ENCODE data around the gene AP5M1. TPM values are rescaled to one million over a fixed set of nuclear protein-coding genes. Genes with fewer than 3 reads are reported as not detected.

The AP5M1 gene
- total and polyA plus RNA-seq, 2 of the 4 experiments (the other 2 are of a cell fraction), result 16.1 to 28.3 TPM

DNA sequence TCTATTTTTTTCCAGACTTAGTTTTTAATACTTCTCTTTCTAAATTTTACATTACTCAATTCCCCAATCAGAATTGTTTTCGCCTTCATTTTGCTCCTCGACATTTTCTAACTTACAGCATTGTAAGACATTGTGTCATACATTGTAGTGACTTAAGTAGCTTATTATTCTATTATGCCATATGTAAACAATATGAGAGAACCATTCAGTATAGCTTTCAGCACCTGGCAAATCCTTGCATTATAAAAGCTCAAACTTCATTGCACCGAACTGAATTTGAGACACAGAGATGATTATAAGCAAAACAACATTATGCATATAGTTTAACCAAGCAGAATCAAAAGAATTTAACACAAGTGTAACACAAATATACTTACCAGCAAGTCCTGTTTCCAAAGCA is 46.8 kb upstream of the AP5M1 start:
- no peak overlapping the region for H4K91ac ChIP-seq (ENCODE audit: insufficient read depth, low read depth, low read length)
- peaks cover 10% of the 10 kb centered on the region for H3K36me3 ChIP-seq (ENCODE audit: control insufficient read depth, insufficient read depth, low read length)
- no peak overlapping the region for H2AK9ac ChIP-seq (replicated peaks; ENCODE audit: low read depth, low read length, poor library complexity)
- H3K79me1 ChIP-seq (ENCODE audit: low read depth in 1 of 2, low read length in 2 of 2), result peaks cover 9 to 10% of the 10 kb centered on the region in 2 experiments; a peak in 3 of 4 replicates
- no peak overlapping the region for H4K8ac ChIP-seq (ENCODE audit: low read depth in 2 of 2, low read length in 2 of 2)
- DNase-seq (no peak), ATAC-seq (ENCODE audit: low read depth) (no peak)
- H2BK120ac ChIP-seq (ENCODE audit: low read depth, low read length), result no peak overlapping the region
- H3K18ac ChIP-seq (ENCODE audit: low read depth, low read length), result no peak overlapping the region
- no peak overlapping the region for H2BK5ac ChIP-seq (ENCODE audit: low read depth, low read length, poor library complexity, severe bottlenecking)
- H3K9me3 ChIP-seq (ENCODE audit: control insufficient read depth, insufficient read depth, low read length), result no peaks in the 10 kb centered on the region
- no peak overlapping the region for H2AK5ac ChIP-seq (ENCODE audit: low read depth, low read length)
- intact Hi-C loops (cut with micrococcal nuclease) (no loop called here), dilution Hi-C loops (cut with HindIII; ENCODE audit: low sequenced_read_pairs, unreplicated experiment) (no loop called here), in situ Hi-C loops (cut with MboI; ENCODE audit: low sequenced_read_pairs) (no loop called here)
- no peak overlapping the region for H2AFZ ChIP-seq (replicated peaks; ENCODE audit: low read length, poor library complexity)
- H2BK20ac ChIP-seq (ENCODE audit: low read depth, low read length), result no peak overlapping the region
- CTCF ChIA-PET, result interaction anchor here (0.7 kb wide), 1 partner anchor 306 kb away, joined by 3 read pairs; no protein-coding TSS in a partner anchor
- H2BK15ac ChIP-seq (ENCODE audit: low read depth, low read length), result no peak overlapping the region
- no peaks in the 10 kb centered on the region for H4K20me1 ChIP-seq (ENCODE audit: insufficient read depth, low read length)
- no peak overlapping the region for H3K56ac ChIP-seq (ENCODE audit: extremely low read depth, insufficient read depth, low read length)
- no peak for TF ChIP-seq CHD1 (IDR thresholded peaks at IDR 0.05; ENCODE audit: low read depth, low read length)
- no peak for TF ChIP-seq BHLHE40 (IDR thresholded peaks at IDR 0.05; ENCODE audit: low read depth, low read length)
- no peak for TF ChIP-seq RFX5 (IDR thresholded peaks at IDR 0.05; ENCODE audit: low read depth, low read length)
- no peak for TF ChIP-seq CEBPB (IDR thresholded peaks at IDR 0.05; ENCODE audit: low read depth, low read length)
- TF ChIP-seq RAD21 (IDR thresholded peaks at IDR 0.05; ENCODE audit: low read length), result no peak
- TF ChIP-seq FOS (IDR thresholded peaks at IDR 0.05; ENCODE audit: low read depth, low read length), result no peak
- no peak for TF ChIP-seq MXI1 (IDR thresholded peaks at IDR 0.05; ENCODE audit: borderline replicate concordance, low read depth, low read length)
- TF ChIP-seq, protein P1, sequence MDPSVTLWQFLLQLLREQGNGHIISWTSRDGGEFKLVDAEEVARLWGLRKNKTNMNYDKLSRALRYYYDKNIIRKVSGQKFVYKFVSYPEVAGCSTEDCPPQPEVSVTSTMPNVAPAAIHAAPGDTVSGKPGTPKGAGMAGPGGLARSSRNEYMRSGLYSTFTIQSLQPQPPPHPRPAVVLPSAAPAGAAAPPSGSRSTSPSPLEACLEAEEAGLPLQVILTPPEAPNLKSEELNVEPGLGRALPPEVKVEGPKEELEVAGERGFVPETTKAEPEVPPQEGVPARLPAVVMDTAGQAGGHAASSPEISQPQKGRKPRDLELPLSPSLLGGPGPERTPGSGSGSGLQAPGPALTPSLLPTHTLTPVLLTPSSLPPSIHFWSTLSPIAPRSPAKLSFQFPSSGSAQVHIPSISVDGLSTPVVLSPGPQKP (IDR thresholded peaks at IDR 0.05; ENCODE audit: borderline replicate concordance, low read depth, low read length), result no peak
- no peak for TF ChIP-seq NFE2L2 (IDR thresholded peaks at IDR 0.05; ENCODE audit: low read depth, low read length)
- no peak for TF ChIP-seq SMC3 (IDR thresholded peaks at IDR 0.05; ENCODE audit: low read depth, low read length)
- no peak for TF ChIP-seq MAFK (IDR thresholded peaks at IDR 0.05; ENCODE audit: low read depth, low read length)
- no peak for TF ChIP-seq POLR2A (IDR thresholded peaks at IDR 0.05; ENCODE audit: low read depth, low read length)
- TF ChIP-seq RCOR1 (IDR thresholded peaks at IDR 0.05; ENCODE audit: insufficient replicate concordance, low read length), result no peak
- no peak for TF ChIP-seq MAZ (IDR thresholded peaks at IDR 0.05; ENCODE audit: borderline replicate concordance, low read depth, low read length)
- TF ChIP-seq, protein P2, sequence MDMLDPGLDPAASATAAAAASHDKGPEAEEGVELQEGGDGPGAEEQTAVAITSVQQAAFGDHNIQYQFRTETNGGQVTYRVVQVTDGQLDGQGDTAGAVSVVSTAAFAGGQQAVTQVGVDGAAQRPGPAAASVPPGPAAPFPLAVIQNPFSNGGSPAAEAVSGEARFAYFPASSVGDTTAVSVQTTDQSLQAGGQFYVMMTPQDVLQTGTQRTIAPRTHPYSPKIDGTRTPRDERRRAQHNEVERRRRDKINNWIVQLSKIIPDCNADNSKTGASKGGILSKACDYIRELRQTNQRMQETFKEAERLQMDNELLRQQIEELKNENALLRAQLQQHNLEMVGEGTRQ (IDR thresholded peaks at IDR 0.05; ENCODE audit: low read depth, low read length), result no peak
- no peak overlapping the region for H3K14ac ChIP-seq (replicated peaks; ENCODE audit: low read depth, low read length)
- H4K5ac ChIP-seq (ENCODE audit: low read depth, low read length), result no peak overlapping the region
- no peak overlapping the region for H3K4ac ChIP-seq (ENCODE audit: low read depth, low read length)
- H3K4me1 ChIP-seq (ENCODE audit: control insufficient read depth, insufficient read depth, low read length), result no peaks in the 10 kb centered on the region
- no peak overlapping the region for H3K9ac ChIP-seq (ENCODE audit: low read depth, low read length)
- POLR2A ChIA-PET (ENCODE audit: unreplicated experiment), result no interaction called here
- 100% methylated on average over 2 of the region's 3 CpGs; no CpG with 5 or more reads in 1 of the 2 experiments for WGBS, 2 experiments (ENCODE audit: extremely low coverage in 2 of 2, insufficient read length in 1 of 2)
- H3K4me2 ChIP-seq (ENCODE audit: low read depth, low read length), result no peak overlapping the region
- no peak overlapping the region for H3K23ac ChIP-seq (ENCODE audit: low read depth, low read length)
- H3K27ac ChIP-seq (ENCODE audit: insufficient read depth, low read length), result no peak overlapping the region
- no TSS peak for BruUV-seq (replicated peaks)
- no peaks in the 10 kb centered on the region; the same call in 1 of the 2 replicates for H3K9me1 ChIP-seq (ENCODE audit: insufficient read depth, low read length)
- no peaks in the 10 kb centered on the region for H3K27me3 ChIP-seq (ENCODE audit: control insufficient read depth, insufficient read depth, low read length)
- H3K4me3 ChIP-seq (ENCODE audit: insufficient read depth, low read depth, low read length), result no peak overlapping the region
